Upper lobe of left lung (tissue), 4 donors: ENCODE measurements around the gene CCDC12.

Experiments
- CTCF ChIP-seq, 6 experiments: fragments of 450-650 bp in 4 of 6; fragments of 200-600 bp in 2 of 6; sonication (generic) in 2 of 6; IDR thresholded peaks; one replicate each; pipeline ENCODE4 v1.5.1; 2016 to 2019; ENCODE audit warnings: antibody characterized with exemption in 6 of 6
- POLR2A ChIP-seq, 4 donors: fragments of 450-650 bp; IDR thresholded peaks; one replicate each; pipeline ENCODE4 v1.5.1; 2016 to 2017; ENCODE audit warnings: antibody characterized with exemption in 4 of 4, mild to moderate bottlenecking in 2 of 4

GRCh38 chr3:46986782-46987310 lies 10.3 kb upstream of the CCDC12 start:
- TF ChIP-seq POLR2A (IDR thresholded peaks at IDR 0.05) (no peak), CTCF (IDR thresholded peaks at IDR 0.05) (no peak)
